GM12878 (cell line): Measurements from ENCODE around the gene MTNR1A. TPM values are rescaled to one million over a fixed set of nuclear protein-coding genes. Genes with fewer than 3 reads are reported as not detected.

ENCODE experiments used
- ATAC-seq: fragments of 200-7000 bp; cut with Tn5 transposase; 3 replicates; pipeline ENCODE4 v1.9.1; 2020; ENCODE audit warnings: mild to moderate bottlenecking, moderate library complexity
- BruUV-seq: library from RNA; stranded (reverse); fragments of 400-500 nt; replicated peaks from 2 replicates; lab custom pipeline; 2021; lab: Mats Ljungman, UMichigan
- CTCF ChIA-PET: fragments of 300-600 bp; sonication (Branson Sonifier 250); formaldehyde crosslinking; extraction: SDS; loops from one replicate; lab custom pipeline; 2021; ENCODE audit warnings: inconsistent platforms; lab: Yijun Ruan, JAX
- POLR2A ChIA-PET: fragments of 350-600 bp; formaldehyde crosslinking; extraction: SDS; loops from one replicate; lab custom pipeline; 2021; ENCODE audit warnings: inconsistent platforms; lab: Charles Lee
- RAD21 ChIA-PET: fragments of 300-600 bp; sonication (Branson Sonifier 250); formaldehyde crosslinking; loops from one replicate; lab custom pipeline; 2023; ENCODE audit warnings: antibody characterized with exemption; ENCODE audit not compliant: unreplicated experiment; lab: Charles Lee
- SMC1A ChIA-PET: fragments of 300-600 bp; sonication (Branson Sonifier 250); formaldehyde crosslinking; loops from one replicate; lab custom pipeline; 2023; ENCODE audit not compliant: unreplicated experiment, uncharacterized antibody; lab: Charles Lee
- DNase-seq: peaks from one replicate; pipeline ENCODE4 v3.0.0-alpha.2; 2011; ENCODE audit warnings: low read depth, low spot score
- FAIRE-seq: peaks from 3 replicates; lab custom pipeline; 2011; peaks lifted over from hg19 to GRCh38; lab: Jason Lieb, UNC
- H2AFZ ChIP-seq: 2 replicates; pipeline ENCODE4 v1.6.0; 2011; ENCODE audit warnings: low read depth, low read length, control low read depth; ENCODE audit not compliant: control insufficient read depth
- H3K27ac ChIP-seq: 2 replicates; pipeline ENCODE4 v1.5.1; 2011; ENCODE audit warnings: control low read depth; ENCODE audit not compliant: control insufficient read depth, insufficient read depth
- H3K27me3 ChIP-seq, 2 experiments: replicated peaks in 1 of 2; 2 replicates each; pipeline versions ENCODE4 v1.6.0 to v1.6.1; 2011; ENCODE audit warnings: low read length in 1 of 2; ENCODE audit not compliant: control insufficient read depth in 2 of 2, insufficient read depth in 2 of 2
- H3K36me3 ChIP-seq, 2 experiments: 2 replicates each; pipeline ENCODE4 v1.5.1; 2011; ENCODE audit warnings: low read length in 1 of 2; ENCODE audit not compliant: control insufficient read depth in 2 of 2, insufficient read depth in 2 of 2
- H3K4me1 ChIP-seq: 2 replicates; pipeline ENCODE4 v1.6.1; 2011; ENCODE audit warnings: mild to moderate bottlenecking, low read length, moderate library complexity, mixed read lengths; ENCODE audit not compliant: control insufficient read depth, insufficient read depth
- H3K4me2 ChIP-seq: 2 replicates; pipeline ENCODE4 v1.6.0; 2011; ENCODE audit warnings: control low read depth; ENCODE audit not compliant: control insufficient read depth, insufficient read depth
- H3K4me3 ChIP-seq: fragments of 200-600 bp; sonication (generic); 2 replicates; pipeline ENCODE4 v1.5.1; 2016
- H3K79me2 ChIP-seq: 2 replicates; pipeline ENCODE4 v1.6.0; 2011; ENCODE audit warnings: low read length; ENCODE audit not compliant: control insufficient read depth, insufficient read depth
- H3K9ac ChIP-seq: 2 replicates; pipeline ENCODE4 v1.8.0; 2011; ENCODE audit warnings: low read length, control low read depth, mixed read lengths; ENCODE audit not compliant: control insufficient read depth, insufficient read depth
- H3K9me3 ChIP-seq: replicated peaks from 3 replicates; pipeline ENCODE4 v1.5.1; 2011; ENCODE audit warnings: mild to moderate bottlenecking, low read length; ENCODE audit not compliant: control insufficient read depth, insufficient read depth
- H4K20me1 ChIP-seq: 2 replicates; pipeline ENCODE4 v1.6.0; 2011; ENCODE audit not compliant: control insufficient read depth, insufficient read depth
- EZH2 ChIP-seq: IDR thresholded peaks from 2 replicates; pipeline ENCODE4 v1.6.1; 2012; ENCODE audit warnings: low read depth, mild to moderate bottlenecking, control low read depth, inconsistent platforms, low read length, borderline replicate concordance; ENCODE audit not compliant: control insufficient read depth
- JUND ChIP-seq: IDR thresholded peaks from 2 replicates; pipeline ENCODE4 v1.6.1; 2012; ENCODE audit warnings: low read depth, mild to moderate bottlenecking, low read length, improper control_type of control experiment, moderate library complexity
- MYC ChIP-seq: IDR thresholded peaks from 2 replicates; pipeline ENCODE4 v1.6.1; 2011; ENCODE audit warnings: mild to moderate bottlenecking, low read length, moderate library complexity, inconsistent platforms; ENCODE audit not compliant: insufficient read depth, insufficient replicate concordance, insufficient read length, severe bottlenecking
- NFXL1 ChIP-seq: fragments of 450-650 bp; IDR thresholded peaks from 2 replicates; pipeline ENCODE4 v1.6.1; 2017; ENCODE audit warnings: antibody characterized with exemption, mild to moderate bottlenecking, borderline replicate concordance
- PAX5 ChIP-seq: IDR thresholded peaks from 2 replicates; pipeline ENCODE4 v1.6.1; 2011; ENCODE audit warnings: low read depth, low read length, borderline replicate concordance
- SIN3A ChIP-seq: IDR thresholded peaks from 2 replicates; pipeline ENCODE4 v1.6.1; 2012; ENCODE audit warnings: low read depth, low read length, improper control_type of control experiment
- WRNIP1 ChIP-seq: IDR thresholded peaks from 2 replicates; pipeline ENCODE4 v1.6.1; 2011; ENCODE audit warnings: low read depth, low read length, improper control_type of control experiment, borderline replicate concordance
- YY1 ChIP-seq: IDR thresholded peaks from 2 replicates; pipeline ENCODE4 v1.6.1; 2011; ENCODE audit warnings: low read depth, mild to moderate bottlenecking, low read length
- WGBS: methylation state at CpG from one replicate; pipeline ENCODE4 v1.1.6; 2016; ENCODE audit warnings: low lambda C conversion rate; ENCODE audit not compliant: insufficient replicate concordance, insufficient coverage; ENCODE audit errors: missing lambda C conversion rate; 5-methylcytosine and 5-hydroxymethylcytosine counted together
- in situ Hi-C: fragments of 300-500 bp; cut with MboI; formaldehyde crosslinking; loops from 9 replicates; pipeline ENCODE4 v1.14.3; 2018; ENCODE audit warnings: mixed read lengths
- intact Hi-C: fragments of 100-400 bp; cut with micrococcal nuclease; formaldehyde crosslinking; loops from one replicate; pipeline ENCODE4 v1.14.2; 2022; ENCODE audit not compliant: unreplicated experiment
- polyA plus RNA-seq, 11 experiments: library from polyadenylated mRNA; depleted of rRNA in 4 of 11; unstranded in 6 of 11; stranded (reverse) in 5 of 11; fragments of >200 nt; fragmentation: Nextera tagmentation in 4 of 11; fragmentation: Illumina TruSeq in 1 of 11; extraction: Ambion mirVana in 4 of 11; extraction: Trizol in 1 of 11; gene quantifications; 1 replicate in 1 of 11; 2 replicates in 10 of 11; pipeline versions ENCODE4 v1.2.1 to v1.2.3, GENCODE V29; 2011 to 2016; ENCODE audit warnings: inconsistent platforms in 2 of 11, missing spikeins in 2 of 11, low read depth in 1 of 11
- total RNA-seq, 4 experiments: library from RNA; depleted of rRNA in 3 of 4; stranded (reverse); fragments of >200 nt in 3 of 4; fragmentation: Illumina TruSeq in 1 of 4; extraction: Trizol in 1 of 4; gene quantifications; 2 replicates each; pipeline versions ENCODE4 v1.2.1 to v1.2.3, GENCODE V29; 2013 to 2021

MTNR1A gene
- total and polyA plus RNA-seq, 10 of the 15 experiments (the other 5 are each of a cell fraction or from before 2014, with no cell fraction given), result 0.14 TPM; not detected in 9

DNA sequence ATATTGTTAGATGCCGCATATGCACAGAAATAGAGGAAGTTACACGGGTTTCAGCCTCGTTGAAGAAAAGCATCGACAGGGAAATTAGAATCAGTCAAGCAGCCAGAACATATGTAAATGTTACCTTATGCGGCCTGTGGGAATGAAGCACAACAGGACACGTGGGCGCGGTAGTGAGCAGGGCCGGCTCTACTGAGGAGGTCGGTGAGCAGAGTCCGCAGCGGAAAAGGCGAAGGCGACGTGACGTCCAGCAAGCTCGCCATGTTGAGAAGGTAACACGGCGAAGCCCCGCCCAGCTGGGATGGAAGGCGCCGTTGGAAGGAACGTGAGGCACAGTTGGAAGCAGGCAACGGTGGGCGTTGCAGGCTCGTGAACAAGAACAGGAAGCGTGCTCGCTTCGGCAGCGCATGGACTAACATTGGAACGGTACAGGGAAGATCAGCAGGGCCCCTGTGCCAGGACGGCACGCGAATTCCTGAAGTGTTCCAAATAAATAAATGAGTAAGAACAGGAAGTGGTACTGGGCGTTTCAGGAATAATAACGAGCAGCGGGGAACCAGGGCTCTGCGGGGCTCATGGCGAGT lies 54.6 kb downstream of the MTNR1A start:
- H3K36me3 ChIP-seq, result no peaks in the 10 kb centered on the region
- no peak overlapping the region for H3K4me3 ChIP-seq
- no peak for FAIRE-seq
- no peak overlapping the region for H2AFZ ChIP-seq
- DNase-seq, result no peak
- H4K20me1 ChIP-seq, result no peaks in the 10 kb centered on the region
- 67% methylated on average over 35 of the region's 39 CpGs for WGBS
- intact Hi-C loops, result loop anchor here (10.0 kb wide), 1 partner anchor 64 kb away; no protein-coding TSS in a partner anchor
- no TSS peak for BruUV-seq
- in situ Hi-C loops, result no loop called here
- no peaks in the 10 kb centered on the region for H3K79me2 ChIP-seq
- no peak overlapping the region for H3K27ac ChIP-seq
- ATAC-seq, result no peak
- POLR2A ChIA-PET, result no interaction called here
- CTCF ChIA-PET, result interaction anchor here (0.6 kb wide), 1 partner anchor 24 kb away, joined by 3 read pairs; no protein-coding TSS in a partner anchor
- no peaks in the 10 kb centered on the region; the same call in 2 of the 3 replicates for H3K9me3 ChIP-seq
- no peak overlapping the region for H3K9ac ChIP-seq
- no peaks in the 10 kb centered on the region for H3K4me1 ChIP-seq
- RAD21 ChIA-PET, result no interaction called here
- H3K27me3 ChIP-seq, result no peaks in the 10 kb centered on the region
- SMC1A ChIA-PET, result no interaction called here
- no peak for TF ChIP-seq YY1
- TF ChIP-seq PAX5, result no peak
- no peak for TF ChIP-seq NFXL1
- TF ChIP-seq JUND, result no peak
- no peak for TF ChIP-seq EZH2
- TF ChIP-seq SIN3A, result no peak
- TF ChIP-seq WRNIP1, result no peak
- TF ChIP-seq MYC, result no peak
- TF ChIP-seq, all 136 proteins: peak for 0
- H3K4me2 ChIP-seq, result no peak overlapping the region
